Testis (tissue), 3 donors: ENCODE data around the gene KDM6A. TPM values are rescaled to one million over a fixed set of nuclear protein-coding genes. Genes with fewer than 3 reads are reported as not detected.
"Not testable (repeated sequence)": the region's sequence is repeated elsewhere in the genome, so short reads cannot be mapped to it uniquely, and the experiment has no call there.

Experiments
- DNase-seq: peaks from one replicate; pipeline ENCODE4 v3.0.0-alpha.2; 2019
- H3K27ac ChIP-seq, 2 donors: fragments of 200-600 bp; sonication (generic); one replicate each; pipeline ENCODE4 v1.5.1; 2019
- H3K27me3 ChIP-seq: fragments of 200-600 bp; sonication (generic); one replicate; pipeline ENCODE4 v1.5.1; 2019
- H3K36me3 ChIP-seq: fragments of 200-600 bp; sonication (generic); one replicate; pipeline ENCODE4 v1.5.1; 2017; ENCODE audit warnings: low read depth; ENCODE audit errors: missing control alignments
- H3K4me1 ChIP-seq: fragments of 200-600 bp; sonication (generic); one replicate; pipeline ENCODE4 v1.5.1; 2019
- H3K4me3 ChIP-seq, 2 donors: fragments of 200-600 bp; sonication (generic); one replicate each; pipeline ENCODE4 v1.5.1; 2017 to 2019
- H3K9me3 ChIP-seq: fragments of 200-600 bp; sonication (generic); one replicate; pipeline ENCODE4 v1.5.1; 2017
- POLR2A ChIP-seq: fragments of 450-650 bp; IDR thresholded peaks from one replicate; pipeline ENCODE4 v1.6.1; 2017; ENCODE audit warnings: antibody characterized with exemption, mild to moderate bottlenecking, moderate library complexity
- WGBS, 2 donors: methylation state at CpG; one replicate each; pipeline ENCODE4 v1.1.5; 2018; 5-methylcytosine and 5-hydroxymethylcytosine counted together
- intact Hi-C: fragments of 100-400 bp; cut with DNase I; formaldehyde crosslinking; loops from one replicate; pipeline ENCODE4 v1.15.1; 2023; ENCODE audit warnings: low total_unique reads
- polyA plus RNA-seq: library from polyadenylated mRNA; stranded (reverse); fragments of 350-450 nt; fragmentation: Illumina TruSeq; extraction: RNeasy Lipid Tissue Mini Kit (QIAGEN cat#74804); gene quantifications from one replicate; pipeline ENCODE4 v1.2.3, GENCODE V29; 2014; ENCODE audit warnings: low read depth, low replicate concordance; ENCODE audit not compliant: insufficient read depth
- total RNA-seq, 2 donors: library from RNA; depleted of rRNA; stranded (reverse); fragments of >200 nt; gene quantifications; one replicate each; pipeline ENCODE4 v1.2.3, GENCODE V29; 2016
- TF ChIP-seq, protein P1 (sequence below), 3 experiments: fragments of 450-650 bp in 2 of 3; fragments of 200-600 bp in 1 of 3; sonication (generic) in 1 of 3; IDR thresholded peaks; one replicate each; pipeline ENCODE4 v1.5.1; 2016 to 2019; ENCODE audit warnings: antibody characterized with exemption in 3 of 3, mild to moderate bottlenecking in 2 of 3, moderate library complexity in 1 of 3

Gene KDM6A
- total and polyA plus RNA-seq, 3 donors from 2014 or later: 27.2 to 57.7 (median 56.7) TPM

DNA sequence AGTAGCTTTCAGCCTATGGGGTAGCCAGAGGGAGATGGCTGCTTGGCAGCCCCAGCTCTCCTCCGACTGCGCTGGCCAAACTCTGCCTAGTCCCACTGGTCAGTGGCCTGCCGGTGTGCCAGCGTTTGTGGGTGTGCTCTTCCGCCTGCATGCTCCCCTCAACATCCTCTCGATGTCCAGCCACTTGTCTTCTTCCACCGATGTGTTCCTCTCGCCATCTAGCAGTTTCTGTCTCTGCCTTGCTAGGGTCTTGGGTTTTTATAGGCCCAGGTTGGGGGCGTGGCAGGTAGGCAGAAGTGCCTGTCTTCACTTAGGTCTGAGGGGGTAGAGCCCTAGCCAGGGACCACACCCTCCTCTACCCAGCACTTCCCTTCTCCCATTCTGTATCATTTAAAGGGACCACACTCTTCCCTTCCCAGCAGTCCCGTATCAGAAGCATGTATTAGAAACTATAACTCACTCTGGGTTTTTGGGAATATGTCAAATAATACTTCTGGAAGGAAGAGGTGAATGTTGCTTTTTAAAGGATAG, 124.4 kb downstream of the KDM6A start:
- H3K4me1 ChIP-seq: no peaks in the 10 kb centered on the region
- DNase-seq: no peak
- H3K9me3 ChIP-seq: no peaks in the 10 kb centered on the region
- TF ChIP-seq POLR2A: no peak
- TF ChIP-seq, protein P1, sequence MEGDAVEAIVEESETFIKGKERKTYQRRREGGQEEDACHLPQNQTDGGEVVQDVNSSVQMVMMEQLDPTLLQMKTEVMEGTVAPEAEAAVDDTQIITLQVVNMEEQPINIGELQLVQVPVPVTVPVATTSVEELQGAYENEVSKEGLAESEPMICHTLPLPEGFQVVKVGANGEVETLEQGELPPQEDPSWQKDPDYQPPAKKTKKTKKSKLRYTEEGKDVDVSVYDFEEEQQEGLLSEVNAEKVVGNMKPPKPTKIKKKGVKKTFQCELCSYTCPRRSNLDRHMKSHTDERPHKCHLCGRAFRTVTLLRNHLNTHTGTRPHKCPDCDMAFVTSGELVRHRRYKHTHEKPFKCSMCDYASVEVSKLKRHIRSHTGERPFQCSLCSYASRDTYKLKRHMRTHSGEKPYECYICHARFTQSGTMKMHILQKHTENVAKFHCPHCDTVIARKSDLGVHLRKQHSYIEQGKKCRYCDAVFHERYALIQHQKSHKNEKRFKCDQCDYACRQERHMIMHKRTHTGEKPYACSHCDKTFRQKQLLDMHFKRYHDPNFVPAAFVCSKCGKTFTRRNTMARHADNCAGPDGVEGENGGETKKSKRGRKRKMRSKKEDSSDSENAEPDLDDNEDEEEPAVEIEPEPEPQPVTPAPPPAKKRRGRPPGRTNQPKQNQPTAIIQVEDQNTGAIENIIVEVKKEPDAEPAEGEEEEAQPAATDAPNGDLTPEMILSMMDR (IDR thresholded peaks at IDR 0.05): no peak
- H3K27me3 ChIP-seq: no peaks in the 10 kb centered on the region
- no peaks in the 10 kb centered on the region for H3K36me3 ChIP-seq
- WGBS, 2 donors: 78 to 84% methylated on average over 10 of the region's 10 CpGs
- intact Hi-C loops: no loop called here
- no peak overlapping the region for H3K4me3 ChIP-seq
- H3K27ac ChIP-seq: no peak overlapping the region

DNA sequence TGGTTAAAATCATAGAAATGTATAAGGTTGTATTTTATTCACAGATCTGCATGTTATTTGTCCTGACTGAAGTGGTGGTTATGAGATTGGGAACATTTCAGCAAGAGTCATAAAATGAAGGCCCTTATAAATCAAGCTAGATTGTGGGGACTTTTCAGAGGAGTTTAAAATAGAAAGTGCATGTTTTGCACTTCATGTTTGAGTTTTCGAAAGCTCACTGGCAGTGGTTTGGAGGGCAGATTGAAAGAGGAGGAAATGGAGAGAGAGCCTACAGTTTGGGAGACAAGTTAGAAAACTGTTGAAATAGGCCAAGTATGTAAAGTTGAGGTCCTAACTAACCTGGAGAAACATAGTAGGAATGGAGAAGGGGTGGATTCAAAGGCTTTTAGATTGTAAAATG, 124.9 kb downstream of the KDM6A start:
- Histone ChIP-seq H3K4me3 (no peak overlapping the region), H3K4me1 (no peaks in the 10 kb centered on the region), H3K36me3 (no peaks in the 10 kb centered on the region), H3K27me3 (no peaks in the 10 kb centered on the region), H3K9me3 (no peaks in the 10 kb centered on the region), H3K27ac (no peak overlapping the region)
- intact Hi-C loops: no loop called here
- 53 to 71% methylated on average over 1 of the region's 1 CpG for WGBS, 2 donors
- TF ChIP-seq, protein P1 (IDR thresholded peaks at IDR 0.05): no peak
- no peak for TF ChIP-seq POLR2A
- no peak for DNase-seq

DNA sequence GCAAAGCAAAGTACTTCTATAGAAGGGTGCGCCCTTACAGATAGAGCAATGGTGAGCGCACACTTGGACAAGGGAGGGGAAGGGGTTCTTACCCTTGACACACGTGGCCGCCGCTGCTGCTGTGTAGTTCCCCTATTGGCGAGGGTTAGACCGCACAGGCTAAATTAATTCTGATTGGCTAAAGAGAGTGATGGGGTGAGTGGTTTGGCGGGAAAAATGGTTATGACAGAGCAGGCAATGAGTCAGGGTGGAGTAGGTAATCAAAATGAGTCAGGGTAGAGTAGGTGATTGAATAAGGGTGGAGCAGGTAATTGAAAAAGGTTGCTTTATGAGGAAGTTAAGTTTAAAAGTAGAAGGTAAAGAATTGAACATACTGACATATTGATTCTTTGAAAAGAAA, 126.2 kb downstream of the KDM6A start:
- 93 to 98% methylated on average over 8 of the region's 8 CpGs for WGBS, 2 donors
- H3K27me3 ChIP-seq, H3K36me3 ChIP-seq, H3K4me3 ChIP-seq, H3K9me3 ChIP-seq, DNase-seq, intact Hi-C loops, H3K27ac ChIP-seq, H3K4me1 ChIP-seq: not testable (repeated sequence)

DNA sequence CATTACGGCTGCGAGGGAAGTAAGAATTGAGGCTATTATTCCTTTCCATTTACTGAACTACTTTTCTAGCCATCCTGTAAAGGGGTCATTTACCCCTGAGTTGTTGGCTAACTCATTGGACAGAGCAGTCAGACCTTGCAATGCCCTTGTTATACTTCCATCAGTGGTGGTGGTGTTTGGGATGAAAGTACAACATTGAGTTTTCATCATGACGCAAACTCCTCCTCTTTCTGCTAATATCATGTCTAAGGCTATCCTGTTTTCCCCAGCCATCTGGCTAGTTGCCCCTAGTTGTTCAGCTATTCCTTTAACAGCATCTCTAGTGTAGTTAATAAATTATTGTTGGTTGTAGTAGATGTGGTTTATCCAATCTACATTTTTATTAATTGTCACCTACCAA, 126.9 kb downstream of the KDM6A start:
- intact Hi-C loops, H3K36me3 ChIP-seq, H3K9me3 ChIP-seq, H3K27ac ChIP-seq, H3K27me3 ChIP-seq, H3K4me1 ChIP-seq, H3K4me3 ChIP-seq, DNase-seq: not testable (repeated sequence)
- 92 to 97% methylated on average over 3 of the region's 3 CpGs for WGBS, 2 donors

DNA sequence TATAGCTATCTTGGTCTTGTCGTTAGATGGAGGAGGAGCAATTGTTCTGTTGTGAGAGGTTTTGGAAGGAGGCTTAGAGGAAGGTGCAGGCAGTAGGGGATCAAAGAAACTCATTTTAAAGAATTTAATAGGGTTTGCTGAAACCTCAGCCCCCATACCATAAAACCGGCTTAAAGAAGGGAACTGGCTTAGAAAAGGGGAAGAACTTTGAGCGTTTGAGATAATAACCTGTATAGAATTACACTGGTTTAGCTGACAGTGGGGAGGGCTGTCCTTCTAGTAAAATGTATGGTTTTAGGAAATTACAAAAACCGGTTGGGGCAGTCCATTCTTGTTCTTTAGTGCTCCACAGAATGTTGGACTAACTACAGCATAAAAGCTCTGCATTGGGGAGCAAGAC, 128.1 kb downstream of the KDM6A start:
- H3K4me3 ChIP-seq: no peak overlapping the region
- WGBS, 2 donors: 80 to 84% methylated on average over 4 of the region's 4 CpGs
- DNase-seq: no peak
- H3K36me3 ChIP-seq: no peaks in the 10 kb centered on the region
- intact Hi-C loops: no loop called here
- no peaks in the 10 kb centered on the region for H3K4me1 ChIP-seq
- TF ChIP-seq POLR2A: no peak
- H3K27ac ChIP-seq: no peak overlapping the region
- no peaks in the 10 kb centered on the region for H3K27me3 ChIP-seq
- H3K9me3 ChIP-seq: no peaks in the 10 kb centered on the region

DNA sequence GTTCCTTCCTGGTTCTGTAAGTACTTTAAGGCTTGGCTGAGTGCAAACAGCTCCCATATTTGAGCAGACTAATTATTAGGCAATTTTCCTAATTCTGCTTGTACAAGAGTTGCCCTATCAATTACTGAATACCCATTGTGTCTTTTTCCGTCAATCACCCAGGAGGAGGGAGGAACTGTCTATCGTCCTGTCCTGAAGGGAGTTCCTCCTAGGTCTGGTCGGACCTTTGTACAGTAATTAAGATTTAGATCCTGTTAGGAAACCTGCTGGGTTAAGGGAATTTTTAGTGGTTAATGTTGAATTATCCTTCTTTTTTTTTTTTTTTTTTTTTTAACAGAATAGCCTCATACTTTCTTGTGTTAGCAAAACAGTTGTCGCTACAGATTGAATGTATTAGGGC, 130.1 kb downstream of the KDM6A start:
- no peak overlapping the region for H3K4me3 ChIP-seq
- DNase-seq: no peak
- 77 to 81% methylated on average over 3 to 4 of the region's 4 CpGs for WGBS, 2 donors
- H3K27ac ChIP-seq: no peak overlapping the region
- TF ChIP-seq, protein P1 (IDR thresholded peaks at IDR 0.05): no peak
- TF ChIP-seq POLR2A: no peak
- no peaks in the 10 kb centered on the region for H3K9me3 ChIP-seq
- H3K36me3 ChIP-seq: no peaks in the 10 kb centered on the region
- no peaks in the 10 kb centered on the region for H3K4me1 ChIP-seq
- intact Hi-C loops: no loop called here
- H3K27me3 ChIP-seq: no peaks in the 10 kb centered on the region
